GM18502 (cell line): Measurements from ENCODE around the gene CROCC.

Experiments
- ATAC-seq: cut with Tn5 transposase; IDR thresholded peaks from one replicate; pipeline ENCODE4 v1.9.1; 2021; ENCODE audit warnings: mild to moderate bottlenecking; ENCODE audit not compliant: unreplicated experiment, poor library complexity

The CROCC gene

GRCh38 chr1:17004466-17005364, 83.0 kb downstream of the CROCC start:
- no peak for ATAC-seq

DNA sequence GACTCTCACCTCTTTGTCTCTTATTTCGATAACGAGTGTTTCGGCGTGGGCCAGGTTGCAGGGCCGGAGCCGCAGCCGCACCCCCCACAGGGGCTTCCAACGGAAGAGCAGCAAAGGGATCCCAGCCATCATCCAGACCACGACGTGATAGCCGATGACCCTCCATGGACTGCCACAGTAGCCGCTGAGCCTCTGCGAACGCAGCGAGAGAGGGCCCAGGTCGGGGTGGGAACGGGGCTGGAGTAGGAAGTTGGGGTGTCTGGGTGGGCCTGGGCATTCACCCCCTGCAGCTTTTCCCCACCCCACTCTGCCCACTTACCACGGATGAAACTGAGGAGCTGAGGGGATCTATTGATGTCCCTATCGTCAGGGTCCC, 83.6 kb downstream of the CROCC start:
- no peak for ATAC-seq

GRCh38 chr1:17007121-17007520, 85.4 kb downstream of the CROCC start:
- ATAC-seq: no peak

DNA sequence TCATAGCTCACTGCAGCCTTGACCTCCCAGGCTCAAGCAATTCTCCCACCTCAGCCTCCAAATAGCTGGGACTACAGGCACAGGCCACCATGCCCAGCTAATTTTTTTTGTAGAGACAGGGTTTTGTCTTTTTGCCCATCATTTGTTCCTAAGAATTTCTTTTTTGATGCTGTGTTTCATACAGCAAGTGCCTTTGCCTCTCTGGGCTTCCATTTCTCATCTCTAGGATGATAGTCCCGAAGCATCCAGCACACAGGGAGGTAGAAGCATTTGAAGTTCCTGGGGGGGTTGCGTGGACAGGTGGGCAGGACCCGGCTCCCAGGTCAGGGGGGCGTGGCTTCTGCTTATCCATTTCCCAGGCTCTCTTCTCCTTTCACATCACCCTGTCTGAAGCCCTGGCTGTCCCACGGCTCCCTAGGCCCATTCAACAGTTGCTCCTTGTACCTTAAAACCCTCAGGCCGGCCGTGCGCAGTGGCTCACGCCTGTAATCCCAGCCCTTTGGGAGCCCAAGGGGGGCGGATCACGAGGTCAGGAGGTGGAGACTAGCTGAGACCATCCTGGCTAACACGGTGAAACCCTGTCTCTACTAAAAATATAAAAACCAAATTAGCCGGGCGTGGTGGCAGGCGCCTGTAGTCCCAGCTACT, 86.6 kb downstream of the CROCC start:
- ATAC-seq: no peak

- no peak for ATAC-seq
Measured at GRCh38 chr1:17009706-17010105, 88.0 kb downstream of the CROCC start.

- ATAC-seq: no peak
Measured at GRCh38 chr1:17011092-17011438, 89.3 kb downstream of the CROCC start.

- peak; percentile 88 for ATAC-seq
Measured at GRCh38 chr1:17011439-17012307, 89.9 kb downstream of the CROCC start, which contains the start of gene ATP13A2. Gene ATP13A2 (minus strand): TSS chr1:17011928. CDS start chr1:17011738, 190 bp downstream.

- ATAC-seq: no peak
Measured at GRCh38 chr1:17012775-17013490, 91.2 kb downstream of the CROCC start.

- no peak for ATAC-seq
Measured at GRCh38 chr1:17013491-17014320, 92.0 kb downstream of the CROCC start.

- no peak for ATAC-seq
Measured at GRCh38 chr1:17014671-17015567, 93.2 kb downstream of the CROCC start.

- no peak for ATAC-seq
Measured at GRCh38 chr1:17016317-17016661, 94.6 kb downstream of the CROCC start.

GRCh38 chr1:17017435-17017834, 95.7 kb downstream of the CROCC start:
- ATAC-seq: no peak

GRCh38 chr1:17018849-17019248, 97.1 kb downstream of the CROCC start:
- no peak for ATAC-seq

DNA sequence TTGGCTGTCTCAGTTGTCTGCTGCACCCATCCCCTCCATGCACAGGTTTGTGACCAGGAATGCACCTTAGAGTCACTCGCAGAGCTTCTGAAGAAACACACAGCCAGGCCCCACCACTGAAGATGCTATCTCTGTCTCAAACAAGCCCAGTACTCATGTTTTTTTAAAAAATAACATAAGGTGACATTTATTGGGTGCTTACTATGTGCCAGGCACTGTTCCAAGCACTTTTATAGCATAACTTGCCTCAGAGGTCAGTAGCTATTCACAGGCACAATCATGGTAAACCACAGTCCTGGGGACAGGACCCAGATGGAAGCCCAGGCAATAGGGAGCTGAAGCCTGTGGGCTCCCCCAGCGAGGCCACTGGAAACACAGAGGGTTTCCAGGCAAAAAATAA, 98.8 kb downstream of the CROCC start:
- no peak for ATAC-seq

DNA sequence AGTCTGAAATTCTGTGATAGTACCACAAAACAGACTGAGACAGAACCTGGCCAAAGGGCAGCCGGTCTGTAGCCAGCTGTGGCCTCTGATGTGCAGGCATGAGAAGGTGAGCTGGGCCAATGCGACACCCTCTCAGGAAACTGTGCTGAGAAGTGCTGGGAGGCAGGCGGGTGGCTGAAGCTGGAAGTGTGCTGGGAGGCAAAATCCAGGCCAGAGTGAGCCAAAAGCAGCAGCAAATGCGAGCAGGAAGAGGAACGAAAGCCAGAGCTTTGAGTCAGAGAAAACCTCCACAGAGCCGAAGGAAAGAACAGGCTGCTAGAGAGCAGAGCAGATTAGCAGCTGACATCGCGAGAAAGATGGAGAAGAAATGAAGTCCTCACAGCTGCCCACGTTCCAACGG, 100.2 kb downstream of the CROCC start:
- no peak for ATAC-seq
